Measurements from ENCODE around the gene SSBP3. TPM values are rescaled to one million over a fixed set of nuclear protein-coding genes. Genes with fewer than 3 reads are reported as not detected.

Gene SSBP3
- total RNA-seq, 1 donor: 14.5 TPM

DNA sequence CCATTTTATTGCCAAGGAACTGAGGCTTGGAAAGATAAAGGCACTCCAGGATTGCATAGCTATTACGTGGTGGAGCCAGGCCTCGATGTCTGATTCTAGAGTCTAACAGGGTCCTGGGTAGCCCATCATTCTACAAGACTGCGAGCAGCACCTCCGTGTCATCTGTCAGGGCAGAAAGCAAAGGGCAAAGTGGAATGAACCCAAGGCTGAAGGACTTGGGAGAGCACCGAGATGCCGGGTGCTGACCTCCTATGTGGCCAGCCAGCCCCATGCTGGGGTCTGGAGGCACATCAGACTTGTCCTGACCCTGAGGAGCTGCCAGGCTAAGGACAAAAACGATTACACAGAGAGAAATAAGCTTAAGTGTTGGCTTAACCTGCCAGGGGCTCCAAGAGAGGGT lies 143.9 kb downstream of the SSBP3 start:
- H3K27ac ChIP-seq (ENCODE audit: low read depth, low read length): no peak overlapping the region
- no peak overlapping the region for H3K4me3 ChIP-seq (ENCODE audit: insufficient read depth, low read length)
- H3K4me1 ChIP-seq (ENCODE audit: insufficient read depth, low read length): no peaks in the 10 kb centered on the region
- DNase-seq (ENCODE audit: insufficient read length, low spot score, missing footprints): no peak
- no peaks in the 10 kb centered on the region for H3K27me3 ChIP-seq (ENCODE audit: insufficient read depth, low read length)
- TF ChIP-seq, protein P1, sequence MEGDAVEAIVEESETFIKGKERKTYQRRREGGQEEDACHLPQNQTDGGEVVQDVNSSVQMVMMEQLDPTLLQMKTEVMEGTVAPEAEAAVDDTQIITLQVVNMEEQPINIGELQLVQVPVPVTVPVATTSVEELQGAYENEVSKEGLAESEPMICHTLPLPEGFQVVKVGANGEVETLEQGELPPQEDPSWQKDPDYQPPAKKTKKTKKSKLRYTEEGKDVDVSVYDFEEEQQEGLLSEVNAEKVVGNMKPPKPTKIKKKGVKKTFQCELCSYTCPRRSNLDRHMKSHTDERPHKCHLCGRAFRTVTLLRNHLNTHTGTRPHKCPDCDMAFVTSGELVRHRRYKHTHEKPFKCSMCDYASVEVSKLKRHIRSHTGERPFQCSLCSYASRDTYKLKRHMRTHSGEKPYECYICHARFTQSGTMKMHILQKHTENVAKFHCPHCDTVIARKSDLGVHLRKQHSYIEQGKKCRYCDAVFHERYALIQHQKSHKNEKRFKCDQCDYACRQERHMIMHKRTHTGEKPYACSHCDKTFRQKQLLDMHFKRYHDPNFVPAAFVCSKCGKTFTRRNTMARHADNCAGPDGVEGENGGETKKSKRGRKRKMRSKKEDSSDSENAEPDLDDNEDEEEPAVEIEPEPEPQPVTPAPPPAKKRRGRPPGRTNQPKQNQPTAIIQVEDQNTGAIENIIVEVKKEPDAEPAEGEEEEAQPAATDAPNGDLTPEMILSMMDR (IDR thresholded peaks at IDR 0.05; ENCODE audit: extremely low read depth, low read depth, low read length): no peak
- peaks cover 2% of the 10 kb centered on the region for H3K79me2 ChIP-seq (ENCODE audit: insufficient read depth, low read length)
- no peaks in the 10 kb centered on the region for H3K9me3 ChIP-seq (ENCODE audit: low read depth, low read length)
- H2AFZ ChIP-seq (ENCODE audit: low read length): no peak overlapping the region
- H3K4me2 ChIP-seq (ENCODE audit: insufficient read depth, low read length): no peak overlapping the region
- H4K20me1 ChIP-seq (ENCODE audit: insufficient read depth, low read length): peaks cover 7% of the 10 kb centered on the region
- H3K36me3 ChIP-seq (ENCODE audit: insufficient read depth, low read length): no peaks in the 10 kb centered on the region

DNA sequence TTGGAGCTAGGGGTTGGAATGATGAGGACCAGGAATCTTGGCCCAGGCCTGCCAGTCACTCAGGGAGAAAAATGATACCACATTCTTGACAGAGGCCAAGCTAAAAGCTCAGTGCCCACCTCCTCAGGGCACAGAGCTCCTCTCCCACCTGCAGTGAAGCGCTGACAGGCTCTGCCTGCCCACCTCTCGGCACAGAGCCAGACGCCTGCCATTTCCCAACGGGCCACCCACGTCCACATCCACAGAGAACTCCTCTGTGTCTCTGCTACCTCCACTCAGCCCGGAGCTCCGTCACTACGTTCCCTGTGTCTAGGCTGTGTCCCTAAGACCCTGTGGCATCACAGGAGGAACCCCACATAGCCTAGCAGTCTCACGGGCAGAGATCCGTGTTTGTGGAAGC lies 145.4 kb downstream of the SSBP3 start:
- TF ChIP-seq, protein P1 (IDR thresholded peaks at IDR 0.05; ENCODE audit: extremely low read depth, low read depth, low read length): no peak
- no peaks in the 10 kb centered on the region for H3K4me1 ChIP-seq (ENCODE audit: insufficient read depth, low read length)
- H2AFZ ChIP-seq (ENCODE audit: low read length): no peak overlapping the region
- no peaks in the 10 kb centered on the region for H3K79me2 ChIP-seq (ENCODE audit: insufficient read depth, low read length)
- no peaks in the 10 kb centered on the region for H3K36me3 ChIP-seq (ENCODE audit: insufficient read depth, low read length)
- no peak for DNase-seq (ENCODE audit: insufficient read length, low spot score, missing footprints)
- H3K9me3 ChIP-seq (ENCODE audit: low read depth, low read length): no peaks in the 10 kb centered on the region
- no peak overlapping the region for H3K4me2 ChIP-seq (ENCODE audit: insufficient read depth, low read length)
- H3K4me3 ChIP-seq (ENCODE audit: insufficient read depth, low read length): no peak overlapping the region
- H3K27ac ChIP-seq (ENCODE audit: low read depth, low read length): no peak overlapping the region
- H3K27me3 ChIP-seq (ENCODE audit: insufficient read depth, low read length): no peaks in the 10 kb centered on the region
- peaks cover 6% of the 10 kb centered on the region for H4K20me1 ChIP-seq (ENCODE audit: insufficient read depth, low read length)

DNA sequence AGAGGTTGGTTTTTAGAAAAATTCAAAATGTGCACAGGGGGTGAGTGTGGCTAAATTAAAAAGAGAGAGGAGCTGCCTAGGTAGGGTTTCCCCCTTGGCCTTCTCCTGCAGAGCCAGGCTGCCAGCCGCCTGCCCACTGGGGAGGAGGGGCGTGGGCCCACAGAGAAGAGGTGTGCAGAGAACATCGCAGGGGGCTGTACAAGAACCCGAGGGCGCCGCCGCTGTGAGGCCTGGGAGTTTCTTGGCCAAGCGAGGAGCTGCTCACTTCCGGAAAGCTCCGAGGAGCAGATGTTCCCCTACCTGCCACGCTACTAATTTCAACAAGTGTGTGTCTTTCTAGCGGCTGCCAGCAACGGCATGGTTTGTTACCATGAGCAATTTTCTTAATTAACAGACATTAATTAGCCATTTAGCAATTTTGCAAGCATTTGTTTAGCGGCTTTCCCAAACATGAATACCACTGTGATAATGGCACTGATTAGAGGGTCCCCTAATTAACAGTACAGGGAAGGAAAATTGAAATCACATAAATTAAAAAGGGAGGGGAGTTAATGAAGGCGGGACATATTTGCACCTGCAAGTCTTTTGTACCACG lies 146.6 kb downstream of the SSBP3 start:
- Histone ChIP-seq H3K4me3 (ENCODE audit: insufficient read depth, low read length) (no peak overlapping the region), H4K20me1 (ENCODE audit: insufficient read depth, low read length) (no peaks in the 10 kb centered on the region), H3K36me3 (ENCODE audit: insufficient read depth, low read length) (no peaks in the 10 kb centered on the region), H3K4me1 (ENCODE audit: insufficient read depth, low read length) (peaks cover 6% of the 10 kb centered on the region), H3K9me3 (ENCODE audit: low read depth, low read length) (no peaks in the 10 kb centered on the region), H3K4me2 (ENCODE audit: insufficient read depth, low read length) (no peak overlapping the region), H2AFZ (ENCODE audit: low read length) (no peak overlapping the region), H3K27ac (ENCODE audit: low read depth, low read length) (no peak overlapping the region), H3K27me3 (ENCODE audit: insufficient read depth, low read length) (no peaks in the 10 kb centered on the region), H3K79me2 (ENCODE audit: insufficient read depth, low read length) (no peaks in the 10 kb centered on the region)
- TF ChIP-seq, protein P1 (IDR thresholded peaks at IDR 0.05; ENCODE audit: extremely low read depth, low read depth, low read length): no peak
- no peak for DNase-seq (ENCODE audit: insufficient read length, low spot score, missing footprints)

DNA sequence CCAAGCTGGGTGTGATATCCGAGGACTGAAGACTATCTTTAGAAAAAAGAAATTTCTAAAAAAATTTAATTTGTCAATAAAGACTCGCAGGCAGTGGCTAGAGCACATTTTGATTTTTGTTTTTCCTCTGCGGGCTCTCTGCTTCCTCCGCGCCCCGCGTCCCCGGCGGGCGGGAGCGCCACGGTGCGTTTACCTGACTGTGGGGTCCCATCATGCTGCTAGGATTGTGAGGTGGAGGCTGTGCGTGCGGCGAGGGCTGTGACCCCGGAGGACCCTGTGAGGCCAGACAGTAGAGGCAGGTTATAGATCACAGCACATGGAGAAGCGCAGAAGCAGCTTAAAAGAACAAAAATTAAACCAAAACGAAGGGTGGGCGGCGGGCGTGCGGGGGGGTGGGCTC lies 148.3 kb downstream of the SSBP3 start:
- peaks cover 22% of the 10 kb centered on the region for H3K4me1 ChIP-seq (ENCODE audit: insufficient read depth, low read length)

More for the DNA sequence above, 148.3 kb downstream of the SSBP3 start:
- Histone ChIP-seq H3K27me3 (ENCODE audit: insufficient read depth, low read length) (no peaks in the 10 kb centered on the region), H2AFZ (ENCODE audit: low read length) (no peak overlapping the region), H3K79me2 (ENCODE audit: insufficient read depth, low read length) (no peaks in the 10 kb centered on the region), H3K4me3 (ENCODE audit: insufficient read depth, low read length) (no peak overlapping the region), H3K36me3 (ENCODE audit: insufficient read depth, low read length) (no peaks in the 10 kb centered on the region), H3K9me3 (ENCODE audit: low read depth, low read length) (no peaks in the 10 kb centered on the region), H4K20me1 (ENCODE audit: insufficient read depth, low read length) (peaks cover under 1% of the 10 kb centered on the region), H3K27ac (ENCODE audit: low read depth, low read length) (no peak overlapping the region), H3K4me2 (ENCODE audit: insufficient read depth, low read length) (no peak overlapping the region)
- DNase-seq (ENCODE audit: insufficient read length, low spot score, missing footprints): no peak
- TF ChIP-seq, protein P1 (IDR thresholded peaks at IDR 0.05; ENCODE audit: extremely low read depth, low read depth, low read length): no peak

Measured in osteoblast (primary cell).